Measurements from ENCODE around the gene MINDY4.

Gene MINDY4

DNA sequence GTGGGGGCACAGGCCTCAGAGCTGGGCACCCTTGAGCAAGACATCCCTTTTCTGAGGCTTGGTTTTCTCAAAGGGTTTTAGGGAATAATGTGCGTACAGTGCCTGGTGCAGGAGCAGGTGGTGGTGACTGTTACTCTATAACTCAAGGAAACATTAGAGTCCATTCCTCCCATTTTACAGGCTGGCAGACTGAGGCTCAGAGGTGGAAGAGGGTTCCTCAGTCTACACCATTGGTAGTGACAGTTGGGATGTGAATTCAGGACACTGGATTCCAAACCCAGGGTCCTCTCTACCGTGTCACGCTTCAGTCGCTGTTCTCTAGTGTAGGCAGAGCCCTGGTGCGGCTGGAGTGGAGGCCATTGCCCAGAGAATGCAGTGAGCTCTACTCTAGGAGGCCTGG lies 100.4 kb downstream of the MINDY4 start:
- TF ChIP-seq, protein P1, sequence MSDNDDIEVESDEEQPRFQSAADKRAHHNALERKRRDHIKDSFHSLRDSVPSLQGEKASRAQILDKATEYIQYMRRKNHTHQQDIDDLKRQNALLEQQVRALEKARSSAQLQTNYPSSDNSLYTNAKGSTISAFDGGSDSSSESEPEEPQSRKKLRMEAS (IDR thresholded peaks at IDR 0.05) = no peak
- TF ChIP-seq CEBPB (IDR thresholded peaks at IDR 0.05) = no peak
- TF ChIP-seq ZBTB7A (IDR thresholded peaks at IDR 0.05; ENCODE audit: low read depth) = no peak
- no peak for TF ChIP-seq CREB1 (IDR thresholded peaks at IDR 0.05; ENCODE audit: low read depth)
- no peak for TF ChIP-seq TAF1 (IDR thresholded peaks at IDR 0.05; ENCODE audit: low read depth)
- TF ChIP-seq FOXM1 (IDR thresholded peaks at IDR 0.05; ENCODE audit: borderline replicate concordance, low read depth) = no peak
- no peak for TF ChIP-seq RAD21 (IDR thresholded peaks at IDR 0.05; ENCODE audit: low read depth)

DNA sequence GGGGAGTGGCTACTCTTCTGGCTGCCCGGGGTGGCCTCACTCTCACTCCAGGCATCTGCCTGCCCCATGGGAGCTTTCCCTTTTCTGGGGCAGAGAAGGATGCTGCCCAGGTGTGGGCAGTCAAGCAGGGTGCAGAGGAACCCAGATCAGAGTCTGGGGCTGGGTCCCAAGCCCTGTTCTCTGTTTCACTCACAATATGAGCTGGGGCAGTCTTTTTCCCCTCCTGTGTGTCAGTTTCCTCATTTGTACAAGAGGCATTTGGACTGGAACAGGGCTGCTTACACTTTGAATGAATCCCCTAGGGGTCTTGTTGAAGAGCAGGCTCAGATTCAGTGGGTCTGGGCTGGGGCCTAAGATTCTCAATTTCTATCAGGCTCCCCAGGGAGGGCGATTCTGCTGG lies 102.0 kb downstream of the MINDY4 start:
- TF ChIP-seq CEBPB (IDR thresholded peaks at IDR 0.05) = no peak
- no peak for TF ChIP-seq RAD21 (IDR thresholded peaks at IDR 0.05; ENCODE audit: low read depth)
- no peak for TF ChIP-seq EP300 (IDR thresholded peaks at IDR 0.05; ENCODE audit: borderline replicate concordance)
- no peak for TF ChIP-seq TEAD4 (IDR thresholded peaks at IDR 0.05)
- TF ChIP-seq FOXM1 (IDR thresholded peaks at IDR 0.05; ENCODE audit: borderline replicate concordance, low read depth) = no peak
- TF ChIP-seq, protein P2, sequence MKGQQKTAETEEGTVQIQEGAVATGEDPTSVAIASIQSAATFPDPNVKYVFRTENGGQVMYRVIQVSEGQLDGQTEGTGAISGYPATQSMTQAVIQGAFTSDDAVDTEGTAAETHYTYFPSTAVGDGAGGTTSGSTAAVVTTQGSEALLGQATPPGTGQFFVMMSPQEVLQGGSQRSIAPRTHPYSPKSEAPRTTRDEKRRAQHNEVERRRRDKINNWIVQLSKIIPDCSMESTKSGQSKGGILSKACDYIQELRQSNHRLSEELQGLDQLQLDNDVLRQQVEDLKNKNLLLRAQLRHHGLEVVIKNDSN (IDR thresholded peaks at IDR 0.05) = no peak
- TF ChIP-seq, protein P3, sequence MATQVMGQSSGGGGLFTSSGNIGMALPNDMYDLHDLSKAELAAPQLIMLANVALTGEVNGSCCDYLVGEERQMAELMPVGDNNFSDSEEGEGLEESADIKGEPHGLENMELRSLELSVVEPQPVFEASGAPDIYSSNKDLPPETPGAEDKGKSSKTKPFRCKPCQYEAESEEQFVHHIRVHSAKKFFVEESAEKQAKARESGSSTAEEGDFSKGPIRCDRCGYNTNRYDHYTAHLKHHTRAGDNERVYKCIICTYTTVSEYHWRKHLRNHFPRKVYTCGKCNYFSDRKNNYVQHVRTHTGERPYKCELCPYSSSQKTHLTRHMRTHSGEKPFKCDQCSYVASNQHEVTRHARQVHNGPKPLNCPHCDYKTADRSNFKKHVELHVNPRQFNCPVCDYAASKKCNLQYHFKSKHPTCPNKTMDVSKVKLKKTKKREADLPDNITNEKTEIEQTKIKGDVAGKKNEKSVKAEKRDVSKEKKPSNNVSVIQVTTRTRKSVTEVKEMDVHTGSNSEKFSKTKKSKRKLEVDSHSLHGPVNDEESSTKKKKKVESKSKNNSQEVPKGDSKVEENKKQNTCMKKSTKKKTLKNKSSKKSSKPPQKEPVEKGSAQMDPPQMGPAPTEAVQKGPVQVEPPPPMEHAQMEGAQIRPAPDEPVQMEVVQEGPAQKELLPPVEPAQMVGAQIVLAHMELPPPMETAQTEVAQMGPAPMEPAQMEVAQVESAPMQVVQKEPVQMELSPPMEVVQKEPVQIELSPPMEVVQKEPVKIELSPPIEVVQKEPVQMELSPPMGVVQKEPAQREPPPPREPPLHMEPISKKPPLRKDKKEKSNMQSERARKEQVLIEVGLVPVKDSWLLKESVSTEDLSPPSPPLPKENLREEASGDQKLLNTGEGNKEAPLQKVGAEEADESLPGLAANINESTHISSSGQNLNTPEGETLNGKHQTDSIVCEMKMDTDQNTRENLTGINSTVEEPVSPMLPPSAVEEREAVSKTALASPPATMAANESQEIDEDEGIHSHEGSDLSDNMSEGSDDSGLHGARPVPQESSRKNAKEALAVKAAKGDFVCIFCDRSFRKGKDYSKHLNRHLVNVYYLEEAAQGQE (IDR thresholded peaks at IDR 0.05; ENCODE audit: low read depth) = no peak
- TF ChIP-seq CREB1 (IDR thresholded peaks at IDR 0.05; ENCODE audit: low read depth) = no peak

DNA sequence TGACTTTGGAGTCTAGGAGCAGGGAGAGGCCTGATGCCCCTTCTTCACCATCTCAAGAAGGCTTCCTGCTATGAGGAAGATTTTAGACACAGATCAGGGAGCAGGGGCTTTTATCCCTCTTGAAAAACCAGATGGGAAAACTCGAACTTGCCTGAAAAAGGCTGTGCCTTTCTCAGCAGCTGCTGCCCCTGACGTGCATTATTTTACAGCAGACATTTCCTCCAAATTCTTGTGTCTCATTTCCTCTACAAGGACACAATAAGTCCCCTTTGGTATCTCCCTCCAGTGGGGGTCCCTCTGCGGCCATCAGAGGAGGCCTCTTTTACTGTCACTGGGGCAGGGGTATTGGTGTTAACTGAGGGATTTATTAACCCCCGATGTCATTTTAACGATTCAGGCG lies 102.4 kb downstream of the MINDY4 start:
- TF ChIP-seq, protein P1 (IDR thresholded peaks at IDR 0.05) = no peak
- TF ChIP-seq, protein P2 (IDR thresholded peaks at IDR 0.05) = no peak
- TF ChIP-seq TAF1 (IDR thresholded peaks at IDR 0.05; ENCODE audit: low read depth) = no peak
- TF ChIP-seq YY1 (IDR thresholded peaks at IDR 0.05; ENCODE audit: low read depth) = no peak
- TF ChIP-seq RAD21 (IDR thresholded peaks at IDR 0.05; ENCODE audit: low read depth) = no peak
- TF ChIP-seq TEAD4 (IDR thresholded peaks at IDR 0.05) = no peak
- no peak for TF ChIP-seq FOXM1 (IDR thresholded peaks at IDR 0.05; ENCODE audit: borderline replicate concordance, low read depth)

DNA sequence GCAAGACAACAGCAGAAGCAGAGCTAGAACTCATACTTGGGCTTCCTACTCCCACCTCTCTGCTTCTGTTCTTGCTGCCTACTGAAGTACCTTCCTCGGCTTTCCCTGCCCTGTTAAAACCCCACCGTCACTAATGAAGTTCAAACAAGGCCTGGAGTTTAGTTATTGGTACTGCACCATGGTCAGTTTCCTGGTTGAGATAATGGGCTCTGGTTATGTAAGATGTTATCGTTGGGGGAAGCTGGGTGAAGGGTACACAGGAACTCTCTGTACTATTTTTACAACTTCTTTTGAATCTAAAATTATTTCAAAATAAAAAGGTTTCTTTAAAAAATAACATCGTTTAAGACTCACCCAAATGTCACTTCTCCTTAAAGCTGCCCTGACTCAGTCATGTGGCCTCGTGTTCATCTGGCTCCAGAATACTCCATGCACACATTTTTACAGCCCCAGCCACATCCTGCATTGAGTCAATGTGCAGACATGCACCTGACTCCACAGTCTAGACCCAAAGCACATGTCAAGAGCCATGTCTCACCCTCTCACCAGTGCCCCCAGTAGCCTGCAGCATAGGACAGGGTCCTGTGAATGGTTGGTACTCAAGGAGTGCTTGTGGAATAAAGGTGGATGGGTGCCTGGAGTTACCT lies 103.6 kb downstream of the MINDY4 start:
- TF ChIP-seq EGR1 (IDR thresholded peaks at IDR 0.05) (no peak), RAD21 (IDR thresholded peaks at IDR 0.05; ENCODE audit: low read depth) (no peak), YY1 (IDR thresholded peaks at IDR 0.05; ENCODE audit: low read depth) (no peak), TCF12 (IDR thresholded peaks at IDR 0.05; ENCODE audit: low read depth) (no peak)
- TF ChIP-seq, protein P1 (IDR thresholded peaks at IDR 0.05) = no peak
- TF ChIP-seq, protein P3 (IDR thresholded peaks at IDR 0.05; ENCODE audit: low read depth) = no peak

DNA sequence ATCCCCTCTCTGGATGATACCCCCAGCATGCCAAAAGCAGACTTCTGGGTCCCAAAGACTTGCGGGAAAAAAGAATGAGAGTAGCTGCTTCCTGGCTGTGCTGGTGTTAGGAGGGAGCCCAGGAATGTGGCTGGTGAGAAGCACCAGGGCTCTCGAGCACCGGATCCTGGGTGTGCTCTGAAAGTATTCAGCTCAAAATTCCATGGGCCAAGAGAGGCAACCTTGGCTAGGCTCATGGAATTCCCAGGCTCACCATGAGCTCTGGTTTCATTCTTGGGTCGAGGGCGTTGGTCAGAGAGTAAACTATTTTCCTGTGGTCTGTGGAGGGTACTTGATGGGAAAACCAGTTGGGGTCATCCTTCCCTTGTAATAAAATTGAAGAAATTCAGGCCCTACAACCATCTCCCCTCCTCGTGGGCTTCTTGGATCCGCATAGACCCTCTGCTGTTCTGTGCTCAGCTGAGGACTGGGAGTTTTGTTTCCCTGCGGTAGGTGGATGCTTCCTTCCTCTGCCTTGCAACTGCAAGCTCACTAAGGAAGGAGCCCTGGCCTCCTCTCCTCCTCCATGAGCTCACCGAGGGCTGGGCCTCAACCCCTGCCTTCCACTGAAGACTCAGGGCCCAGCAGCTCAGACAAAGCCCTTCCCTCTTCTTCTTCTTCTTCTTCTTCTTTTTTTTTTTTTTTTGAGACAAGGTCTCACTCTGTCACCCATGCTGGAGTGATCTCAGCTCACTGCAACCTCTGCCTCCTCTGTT lies 106.0 kb downstream of the MINDY4 start:
- TF ChIP-seq TCF12 (IDR thresholded peaks at IDR 0.05; ENCODE audit: low read depth) (no peak), TEAD4 (IDR thresholded peaks at IDR 0.05) (no peak)

DNA sequence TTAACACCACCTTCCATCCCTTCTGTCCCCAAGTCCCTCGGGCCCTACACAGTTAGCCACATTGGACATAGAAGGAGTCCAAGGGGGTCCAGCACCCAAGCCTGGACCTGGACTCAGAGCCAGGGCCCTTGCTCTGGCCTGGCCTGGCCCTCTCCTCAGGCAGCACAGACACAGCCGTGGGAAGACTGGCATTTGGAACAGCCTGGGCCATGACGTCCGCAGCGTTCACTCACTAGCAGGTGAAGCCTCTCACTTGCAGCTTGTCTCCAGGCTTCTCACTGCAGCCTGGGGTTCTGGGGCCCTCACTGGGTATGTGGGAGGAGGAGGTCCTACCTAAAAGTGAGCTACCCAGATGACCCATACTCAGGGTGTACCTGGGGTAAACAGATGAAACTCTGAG lies 106.8 kb downstream of the MINDY4 start:
- TF ChIP-seq TEAD4 (IDR thresholded peaks at IDR 0.05) (no peak), EGR1 (IDR thresholded peaks at IDR 0.05) (no peak), RAD21 (IDR thresholded peaks at IDR 0.05; ENCODE audit: low read depth) (no peak), CEBPB (IDR thresholded peaks at IDR 0.05) (no peak), TAF1 (IDR thresholded peaks at IDR 0.05; ENCODE audit: low read depth) (no peak), TCF12 (IDR thresholded peaks at IDR 0.05; ENCODE audit: low read depth) (no peak), EP300 (IDR thresholded peaks at IDR 0.05; ENCODE audit: borderline replicate concordance) (no peak), YY1 (IDR thresholded peaks at IDR 0.05; ENCODE audit: low read depth) (no peak), CREB1 (IDR thresholded peaks at IDR 0.05; ENCODE audit: low read depth) (no peak), ZBTB7A (IDR thresholded peaks at IDR 0.05; ENCODE audit: low read depth) (no peak), NFIC (IDR thresholded peaks at IDR 0.05) (no peak)
- TF ChIP-seq, protein P3 (IDR thresholded peaks at IDR 0.05; ENCODE audit: low read depth) = no peak
- TF ChIP-seq, protein P1 (IDR thresholded peaks at IDR 0.05) = no peak
